Posterior cingulate gyrus (tissue), 11 donors: Measurements from ENCODE around the gene CCDC61.
A peak's percentile ranks its signal among the peaks of the same experiment; 100 is the strongest.

Source experiments
- DNase-seq, 10 donors: peaks; one replicate each; pipeline versions ENCODE4 v3.0.0 to v3.0.0-alpha.2; 2020 to 2021; ENCODE audit warnings: mixed read lengths in 3 of 10
- intact Hi-C: fragments of 100-400 bp; cut with DNase I; formaldehyde crosslinking; loops from one replicate; pipeline ENCODE4 v1.15.1; 2023

Gene CCDC61

GRCh38 chr19:46032597-46033025 is 37.3 kb downstream of the CCDC61 start:
- DNase-seq, result peak in 1 of 10 donors; percentile 72
- intact Hi-C loops, result no loop called here

- intact Hi-C loops, result no loop called here
- peak in 2 of 10 donors; percentile 50 to 58 for DNase-seq
These were observed 38.1 kb downstream of the CCDC61 start for GRCh38 chr19:46033401-46033800.

- DNase-seq, result no peak
- intact Hi-C loops, result no loop called here
These were observed 40.3 kb downstream of the CCDC61 start for GRCh38 chr19:46035546-46035945.

- no peak for DNase-seq
- intact Hi-C loops, result no loop called here
These were observed 40.9 kb downstream of the CCDC61 start for GRCh38 chr19:46035986-46036743.

- no peak for DNase-seq
- intact Hi-C loops, result no loop called here
These were observed 41.5 kb downstream of the CCDC61 start for GRCh38 chr19:46036744-46037128.

- no peak for DNase-seq
- intact Hi-C loops, result no loop called here
These were observed 44.9 kb downstream of the CCDC61 start for GRCh38 chr19:46040125-46040524.

- intact Hi-C loops, result no loop called here
- DNase-seq, result no peak
These were observed 45.8 kb downstream of the CCDC61 start, which contains the start of gene IGFL4 for GRCh38 chr19:46040952-46041500. IGFL4 (minus strand) TSS chr19:46041002; CDS start chr19:46040962, 40 bp downstream.

- intact Hi-C loops, result no loop called here
- no peak for DNase-seq
These were observed 47.1 kb downstream of the CCDC61 start for GRCh38 chr19:46042252-46042883.

- no peak for DNase-seq
- intact Hi-C loops, result no loop called here
These were observed 48.3 kb downstream of the CCDC61 start for GRCh38 chr19:46043519-46043918.

- intact Hi-C loops, result no loop called here
- no peak for DNase-seq
These were observed 54.3 kb downstream of the CCDC61 start for GRCh38 chr19:46049597-46049996.

- no peak for DNase-seq
- intact Hi-C loops, result no loop called here
These were observed 57.6 kb downstream of the CCDC61 start for GRCh38 chr19:46052896-46053295.

GRCh38 chr19:46056536-46056935 is 61.3 kb downstream of the CCDC61 start:
- intact Hi-C loops, result no loop called here
- DNase-seq, result no peak

GRCh38 chr19:46058778-46059177 is 63.5 kb downstream of the CCDC61 start:
- intact Hi-C loops, result no loop called here
- no peak for DNase-seq

GRCh38 chr19:46060012-46060411 is 64.7 kb downstream of the CCDC61 start:
- no peak for DNase-seq
- intact Hi-C loops, result no loop called here

- intact Hi-C loops, result no loop called here
- no peak for DNase-seq
These were observed 67.9 kb downstream of the CCDC61 start for GRCh38 chr19:46063201-46063600.

GRCh38 chr19:46065486-46066071 is 70.3 kb downstream of the CCDC61 start:
- intact Hi-C loops, result no loop called here
- DNase-seq, result no peak

- intact Hi-C loops, result no loop called here
- no peak for DNase-seq
These were observed 71.2 kb downstream of the CCDC61 start for GRCh38 chr19:46066471-46066870.

GRCh38 chr19:46067691-46068090 is 72.4 kb downstream of the CCDC61 start:
- intact Hi-C loops, result no loop called here
- DNase-seq, result no peak
